MM.1S (cell line): ENCODE measurements around the gene MYOC.

Experiments used
- EZH2 ChIP-seq: fragments of 300-600 bp; sonication (generic); optimal IDR thresholded peaks from 2 replicates; pipeline ENCODE3; 2017; ENCODE audit warnings: low read depth, mild to moderate bottlenecking, antibody characterized with exemption, low read length, mixed read lengths
- TF ChIP-seq, protein P1 (sequence below): fragments of 300-600 bp; sonication (generic); IDR thresholded peaks from 2 replicates; pipeline ENCODE4 v1.5.1; 2016; ENCODE audit warnings: antibody characterized with exemption, low read length, mixed read lengths

- TF ChIP-seq EZH2: no peak
- TF ChIP-seq, protein P1, sequence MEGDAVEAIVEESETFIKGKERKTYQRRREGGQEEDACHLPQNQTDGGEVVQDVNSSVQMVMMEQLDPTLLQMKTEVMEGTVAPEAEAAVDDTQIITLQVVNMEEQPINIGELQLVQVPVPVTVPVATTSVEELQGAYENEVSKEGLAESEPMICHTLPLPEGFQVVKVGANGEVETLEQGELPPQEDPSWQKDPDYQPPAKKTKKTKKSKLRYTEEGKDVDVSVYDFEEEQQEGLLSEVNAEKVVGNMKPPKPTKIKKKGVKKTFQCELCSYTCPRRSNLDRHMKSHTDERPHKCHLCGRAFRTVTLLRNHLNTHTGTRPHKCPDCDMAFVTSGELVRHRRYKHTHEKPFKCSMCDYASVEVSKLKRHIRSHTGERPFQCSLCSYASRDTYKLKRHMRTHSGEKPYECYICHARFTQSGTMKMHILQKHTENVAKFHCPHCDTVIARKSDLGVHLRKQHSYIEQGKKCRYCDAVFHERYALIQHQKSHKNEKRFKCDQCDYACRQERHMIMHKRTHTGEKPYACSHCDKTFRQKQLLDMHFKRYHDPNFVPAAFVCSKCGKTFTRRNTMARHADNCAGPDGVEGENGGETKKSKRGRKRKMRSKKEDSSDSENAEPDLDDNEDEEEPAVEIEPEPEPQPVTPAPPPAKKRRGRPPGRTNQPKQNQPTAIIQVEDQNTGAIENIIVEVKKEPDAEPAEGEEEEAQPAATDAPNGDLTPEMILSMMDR: no peak
Measured at GRCh38 chr1:171674431-171675405, 22.2 kb upstream of the MYOC start.
